K562 (cell line): ENCODE data around the gene TEX22. TPM values are rescaled to one million over a fixed set of nuclear protein-coding genes. Genes with fewer than 3 reads are reported as not detected.
A peak's percentile ranks its signal among the peaks of the same experiment; 100 is the strongest.

Experiments
- ATAC-seq: fragments of 200-7000 bp; cut with Tn5 transposase; 3 replicates; pipeline ENCODE4 v1.9.1; 2020; ENCODE audit warnings: moderate library complexity
- BruUV-seq: library from RNA; stranded (reverse); fragments of 400-500 nt; replicated peaks from 2 replicates; lab custom pipeline; 2021; lab: Mats Ljungman, UMichigan
- CTCF ChIA-PET: fragments of 300-600 bp; formaldehyde crosslinking; extraction: SDS; loops from one replicate; lab custom pipeline; 2021; ENCODE audit warnings: low intra/inter-chr PET ratio; lab: Yijun Ruan, JAX
- POLR2A ChIA-PET: fragments of 300-600, 350-650 bp; sonication (Branson Sonifier 250); formaldehyde crosslinking; extraction: SDS; loops from one replicate; lab custom pipeline; 2021; ENCODE audit warnings: antibody characterized with exemption, inconsistent platforms; lab: Yijun Ruan, JAX
- DNase-seq, 4 experiments: peaks; one replicate each; pipeline versions ENCODE4 v3.0.0 to v3.0.0-alpha.2; 2011 to 2018; ENCODE audit warnings: low spot score in 3 of 4, mixed read lengths in 3 of 4; ENCODE audit errors: extremely low read depth in 1 of 4
- FAIRE-seq: peaks from 2 replicates; lab custom pipeline; 2011; peaks lifted over from hg19 to GRCh38; lab: Jason Lieb, UNC
- H2AFZ ChIP-seq: 2 replicates; pipeline ENCODE4 v1.6.0; 2011; ENCODE audit warnings: low read depth, low read length, control low read depth, inconsistent platforms
- H3K27ac ChIP-seq: fragments of 200-600 bp; 3 replicates; pipeline ENCODE4 v1.8.0; 2011; ENCODE audit warnings: low read depth, mild to moderate bottlenecking, control low read depth, inconsistent platforms, low read length, moderate library complexity, mixed read lengths; ENCODE audit errors: extremely low read depth
- H3K27me3 ChIP-seq, 2 experiments: fragments of 300-600 bp in 1 of 2; 2 replicates in 1 of 2; 3 replicates in 1 of 2; pipeline versions ENCODE4 v1.6.0 to v1.8.0; 2011; ENCODE audit warnings: inconsistent platforms in 2 of 2, low read length in 2 of 2, mild to moderate bottlenecking in 1 of 2, mixed read lengths in 1 of 2, moderate library complexity in 1 of 2; ENCODE audit not compliant: control insufficient read depth in 2 of 2, insufficient read depth in 2 of 2
- H3K36me3 ChIP-seq: fragments of 300-600 bp; 3 replicates; pipeline ENCODE4 v1.8.0; 2011; ENCODE audit warnings: mild to moderate bottlenecking, low read length, inconsistent platforms; ENCODE audit not compliant: control insufficient read depth, insufficient read depth
- H3K4me1 ChIP-seq, 2 experiments: fragments of 200-600 bp in 1 of 2; replicated peaks in 1 of 2; 2 replicates in 1 of 2; 3 replicates in 1 of 2; pipeline versions ENCODE4 v1.5.1 to v1.8.0; 2011; ENCODE audit warnings: inconsistent platforms in 2 of 2, low read length in 2 of 2, mild to moderate bottlenecking in 1 of 2, mixed read lengths in 1 of 2, moderate library complexity in 1 of 2; ENCODE audit not compliant: control insufficient read depth in 2 of 2, insufficient read depth in 2 of 2
- H3K4me2 ChIP-seq: 2 replicates; pipeline ENCODE4 v1.6.1; 2011; ENCODE audit warnings: low read length, control low read depth, inconsistent platforms, mixed read lengths; ENCODE audit not compliant: insufficient read depth
- H3K4me3 ChIP-seq: fragments of 200-600 bp; sonication (generic), shearing (Covaris generic); 2 replicates; pipeline ENCODE4 v1.5.1; 2016; ENCODE audit warnings: control low read depth, inconsistent platforms
- H3K79me2 ChIP-seq: fragments of 200-600 bp; 3 replicates; pipeline ENCODE4 v1.8.0; 2011; ENCODE audit warnings: low read length, inconsistent platforms; ENCODE audit not compliant: control insufficient read depth, insufficient read depth
- H3K9ac ChIP-seq, 2 experiments: 2 replicates each; pipeline versions ENCODE4 v1.6.0 to v1.6.1; 2011; ENCODE audit warnings: low read depth in 2 of 2, low read length in 2 of 2, control low read depth in 1 of 2, inconsistent platforms in 1 of 2, mild to moderate bottlenecking in 1 of 2, mixed read lengths in 1 of 2; ENCODE audit not compliant: insufficient read depth in 1 of 2
- H3K9me1 ChIP-seq: one replicate; pipeline ENCODE4 v1.6.0; 2011; ENCODE audit warnings: inconsistent platforms, mild to moderate bottlenecking, low read length, moderate library complexity; ENCODE audit not compliant: control insufficient read depth, insufficient read depth
- H3K9me3 ChIP-seq: replicated peaks from 2 replicates; pipeline ENCODE4 v1.5.1; 2011; ENCODE audit warnings: low read depth, low read length, inconsistent platforms; ENCODE audit not compliant: control insufficient read depth, insufficient read depth
- H4K20me1 ChIP-seq: replicated peaks from 2 replicates; pipeline ENCODE4 v1.6.1; 2011; ENCODE audit warnings: low read length, inconsistent platforms, mixed read lengths; ENCODE audit not compliant: control insufficient read depth, insufficient read depth
- BRCA1 ChIP-seq, 2 experiments: fragments of 450-650 bp in 1 of 2; sonication (generic) in 1 of 2; formaldehyde crosslinking in 1 of 2; IDR thresholded peaks; 2 replicates each; pipeline versions ENCODE4 v1.5.0 to v1.6.1; 2017 to 2020; ENCODE audit warnings: mild to moderate bottlenecking in 1 of 2, missing genetic modification reagents in 1 of 2
- KLF6 ChIP-seq: fragments of 250-450 bp; sonication (Bioruptor Pico); IDR thresholded peaks from 2 replicates; pipeline ENCODE4 v1.4.0; 2020; ENCODE audit warnings: mild to moderate bottlenecking, moderate library complexity, borderline replicate concordance
- POLR2G ChIP-seq: fragments of 200-400 bp; formaldehyde crosslinking; IDR thresholded peaks from 2 replicates; pipeline ENCODE4 v1.6.1; 2017; ENCODE audit warnings: low read depth, mild to moderate bottlenecking, antibody characterized with exemption, low read length, moderate library complexity
- RFX7 ChIP-seq: fragments of 250-450 bp; sonication (Bioruptor Pico); IDR thresholded peaks from 2 replicates; pipeline ENCODE4 v1.5.1; 2021; ENCODE audit warnings: mild to moderate bottlenecking
- STAG1 ChIP-seq: sonication (generic); formaldehyde crosslinking; IDR thresholded peaks from 2 replicates; pipeline ENCODE4 v1.5.0; 2020; ENCODE audit warnings: missing genetic modification reagents, borderline replicate concordance
- WGBS: fragments of 100-300 bp; shearing (Covaris generic); methylation state at CpG from one replicate; pipeline ENCODE4 v1.1.6; 2016; ENCODE audit warnings: low coverage, mixed read lengths; ENCODE audit not compliant: insufficient coverage; ENCODE audit errors: missing lambda C conversion rate; 5-methylcytosine and 5-hydroxymethylcytosine counted together
- in situ Hi-C: fragments of 300-500 bp; cut with MboI; formaldehyde crosslinking; loops from 4 replicates; pipeline ENCODE4 v1.15.0; 2018; ENCODE audit warnings: inconsistent platforms, mixed read lengths
- intact Hi-C: fragments of 100-400 bp; cut with micrococcal nuclease; formaldehyde crosslinking; loops from 2 replicates; pipeline ENCODE4 v1.14.2; 2022
- polyA plus RNA-seq, 8 experiments: library from polyadenylated mRNA; depleted of rRNA in 4 of 8; stranded (reverse) in 5 of 8; unstranded in 3 of 8; fragments of >200 nt; fragmentation: Nextera tagmentation in 2 of 8; fragmentation: Illumina TruSeq in 1 of 8; extraction: Ambion mirVana in 2 of 8; extraction: Trizol in 1 of 8; gene quantifications; 2 replicates each; pipeline versions ENCODE4 v1.2.1 to v1.2.3, GENCODE V29; 2011 to 2014; ENCODE audit warnings: inconsistent platforms in 1 of 8, missing spikeins in 1 of 8
- total RNA-seq, 7 experiments: library from RNA; depleted of rRNA in 6 of 7; stranded (reverse); fragments of >200 nt in 6 of 7; fragmentation: Illumina TruSeq in 2 of 7; extraction: Trizol in 2 of 7; gene quantifications; 2 replicates each; pipeline versions ENCODE4 v1.2.1 to v1.2.3, GENCODE V29; 2011 to 2021; ENCODE audit warnings: low replicate concordance in 1 of 7
- TF ChIP-seq, protein P1 (sequence below): fragments of 250-450 bp; sonication (Bioruptor Pico); IDR thresholded peaks from 2 replicates; pipeline ENCODE4 v1.8.0; 2022; ENCODE audit warnings: inconsistent platforms
- TF ChIP-seq, protein P2 (sequence below): sonication (generic); formaldehyde crosslinking; IDR thresholded peaks from 2 replicates; pipeline ENCODE4 v1.8.1; 2023; ENCODE audit warnings: mild to moderate bottlenecking, missing genetic modification reagents

Gene TEX22
- total and polyA plus RNA-seq, 9 of the 15 experiments (the other 6 are each of a cell fraction or from before 2014, with no cell fraction given), result 0.04 to 1.7 (median 0.23) TPM; not detected in 2

DNA sequence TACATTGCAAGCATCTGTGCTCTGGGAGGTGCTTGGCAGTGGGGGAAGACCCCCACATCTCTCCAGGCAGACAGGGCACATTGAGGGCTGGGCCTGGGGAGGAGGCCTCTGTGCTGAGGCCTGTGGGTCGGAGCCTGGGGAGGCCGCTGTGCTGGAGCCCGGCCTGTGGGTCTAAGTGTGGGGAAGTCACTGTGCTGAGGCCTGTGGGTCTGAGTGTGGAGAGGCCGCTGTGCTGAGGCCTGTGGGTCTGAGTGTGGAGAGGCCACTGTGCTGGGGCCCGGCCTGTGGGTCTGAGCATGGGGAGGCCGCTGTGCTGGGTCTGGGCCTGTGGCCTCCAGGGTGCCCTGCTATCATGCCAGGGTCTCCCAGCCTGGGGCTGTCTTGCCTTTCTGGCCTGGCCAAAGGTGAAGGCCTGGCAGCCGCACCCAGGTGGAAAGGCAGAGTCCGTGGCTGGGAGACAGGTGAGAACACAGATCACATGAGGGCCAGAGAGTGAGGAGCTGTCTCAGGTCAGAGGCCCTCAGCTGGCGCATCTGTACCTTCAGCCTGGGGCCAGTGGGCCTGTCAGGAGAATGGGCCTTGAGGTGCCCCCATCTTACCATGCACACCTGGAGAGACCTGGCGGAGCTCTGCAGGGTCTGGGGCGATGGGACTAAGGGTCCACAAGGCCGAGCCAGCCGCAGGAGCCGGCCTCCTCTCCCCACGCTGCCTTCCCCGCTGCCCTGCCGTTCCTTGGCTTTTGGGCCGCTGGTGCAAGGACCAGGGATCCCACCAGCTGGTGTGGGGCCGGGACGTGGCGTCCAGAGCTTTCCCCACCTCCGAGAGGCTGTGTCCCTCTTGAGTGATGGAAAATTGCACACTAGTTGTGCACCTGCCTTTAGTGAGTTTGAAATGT is 57.7 kb downstream of the TEX22 start:
- Histone ChIP-seq H3K4me2 (no peak overlapping the region), H3K9ac (no peak overlapping the region; a peak in 1 of 4 replicates), H3K27ac (no peak overlapping the region), H4K20me1 (no peaks in the 10 kb centered on the region), H2AFZ (no peak overlapping the region), H3K9me1 (no peaks in the 10 kb centered on the region), H3K4me1 (peaks cover 0 to 9% of the 10 kb centered on the region in 2 experiments; a peak in 2 of 5 replicates), H3K36me3 (peaks cover 64% of the 10 kb centered on the region; the same call in 1 of the 3 replicates), H3K27me3 (no peaks in the 10 kb centered on the region), H3K79me2 (no peaks in the 10 kb centered on the region), H3K4me3 (no peak overlapping the region), H3K9me3 (no peaks in the 10 kb centered on the region)
- ChIA-PET POLR2A (interaction anchor here (0.6 to 1.7 kb wide), 3 partner anchors 16 to 30 kb away, joined by 3 to 5 read pairs (median 3); no protein-coding TSS in a partner anchor), CTCF (no interaction called here)
- intact Hi-C loops, result no loop called here
- no TSS peak for BruUV-seq
- in situ Hi-C loops, result no loop called here
- ATAC-seq, result no peak
- DNase-seq, result no peak
- 87% methylated on average over 14 of the region's 22 CpGs for WGBS
- no peak for TF ChIP-seq BRCA1 (IDR thresholded peaks at IDR 0.05)
- TF ChIP-seq BRCA1 (CRISPR knock-in tag; IDR thresholded peaks at IDR 0.05), result no peak
- no peak for TF ChIP-seq KLF6
- TF ChIP-seq STAG1 (CRISPR knock-in tag), result no peak
- TF ChIP-seq RFX7 (CRISPR knock-in tag), result no peak
- TF ChIP-seq, protein P1, sequence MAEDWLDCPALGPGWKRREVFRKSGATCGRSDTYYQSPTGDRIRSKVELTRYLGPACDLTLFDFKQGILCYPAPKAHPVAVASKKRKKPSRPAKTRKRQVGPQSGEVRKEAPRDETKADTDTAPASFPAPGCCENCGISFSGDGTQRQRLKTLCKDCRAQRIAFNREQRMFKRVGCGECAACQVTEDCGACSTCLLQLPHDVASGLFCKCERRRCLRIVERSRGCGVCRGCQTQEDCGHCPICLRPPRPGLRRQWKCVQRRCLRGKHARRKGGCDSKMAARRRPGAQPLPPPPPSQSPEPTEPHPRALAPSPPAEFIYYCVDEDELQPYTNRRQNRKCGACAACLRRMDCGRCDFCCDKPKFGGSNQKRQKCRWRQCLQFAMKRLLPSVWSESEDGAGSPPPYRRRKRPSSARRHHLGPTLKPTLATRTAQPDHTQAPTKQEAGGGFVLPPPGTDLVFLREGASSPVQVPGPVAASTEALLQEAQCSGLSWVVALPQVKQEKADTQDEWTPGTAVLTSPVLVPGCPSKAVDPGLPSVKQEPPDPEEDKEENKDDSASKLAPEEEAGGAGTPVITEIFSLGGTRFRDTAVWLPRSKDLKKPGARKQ (CRISPR knock-in tag), result no peak
- peak; percentile 41; the same call in 1 of the 2 replicates for TF ChIP-seq POLR2G
- TF ChIP-seq, protein P2, sequence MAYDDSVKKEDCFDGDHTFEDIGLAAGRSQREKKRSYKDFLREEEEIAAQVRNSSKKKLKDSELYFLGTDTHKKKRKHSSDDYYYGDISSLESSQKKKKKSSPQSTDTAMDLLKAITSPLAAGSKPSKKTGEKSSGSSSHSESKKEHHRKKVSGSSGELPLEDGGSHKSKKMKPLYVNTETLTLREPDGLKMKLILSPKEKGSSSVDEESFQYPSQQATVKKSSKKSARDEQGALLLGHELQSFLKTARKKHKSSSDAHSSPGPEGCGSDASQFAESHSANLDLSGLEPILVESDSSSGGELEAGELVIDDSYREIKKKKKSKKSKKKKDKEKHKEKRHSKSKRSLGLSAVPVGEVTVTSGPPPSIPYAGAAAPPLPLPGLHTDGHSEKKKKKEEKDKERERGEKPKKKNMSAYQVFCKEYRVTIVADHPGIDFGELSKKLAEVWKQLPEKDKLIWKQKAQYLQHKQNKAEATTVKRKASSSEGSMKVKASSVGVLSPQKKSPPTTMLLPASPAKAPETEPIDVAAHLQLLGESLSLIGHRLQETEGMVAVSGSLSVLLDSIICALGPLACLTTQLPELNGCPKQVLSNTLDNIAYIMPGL, result no peak
- FAIRE-seq, result no peak
